DMS79 (cell line): ENCODE measurements around the gene NQO2.
A peak's percentile ranks its signal among the peaks of the same experiment; 100 is the strongest.

Experiments
- DNase-seq: peaks from one replicate; lab custom pipeline; 2025; lab: John Stamatoyannopoulos, UW

Gene NQO2

GRCh38 chr6:2999618-3000557, at the start of gene NQO2:
NQO2 (plus strand) TSS chr6:2999894; CDS start chr6:3006553, 6,659 bp downstream.
- peak; percentile 35 for DNase-seq

DNA sequence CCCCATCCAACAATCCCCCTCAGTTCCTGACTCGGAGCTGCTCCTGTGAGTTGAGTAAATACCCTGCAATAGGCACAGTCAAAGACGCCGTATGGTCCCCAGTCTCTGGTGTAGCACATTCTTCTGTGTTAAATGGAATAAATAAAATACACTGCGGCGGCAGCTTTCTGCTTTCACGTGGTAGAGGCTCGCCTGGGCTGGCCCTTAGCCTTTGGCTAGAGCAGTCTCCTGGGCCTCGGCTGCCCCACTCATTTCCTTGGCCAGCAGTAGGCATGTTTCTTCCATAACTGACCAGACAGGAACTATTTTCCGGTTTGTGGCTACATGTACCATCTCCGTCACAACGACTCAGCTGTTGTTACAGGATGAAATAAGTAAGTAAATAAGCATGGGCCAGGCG, 49.0 kb upstream of the NQO2 start:
- DNase-seq = no peak

GRCh38 chr6:2951728-2952127, 48.0 kb upstream of the NQO2 start:
- DNase-seq = no peak

- DNase-seq = no peak
Observed at GRCh38 chr6:2952557-2953095, 47.1 kb upstream of the NQO2 start.

DNA sequence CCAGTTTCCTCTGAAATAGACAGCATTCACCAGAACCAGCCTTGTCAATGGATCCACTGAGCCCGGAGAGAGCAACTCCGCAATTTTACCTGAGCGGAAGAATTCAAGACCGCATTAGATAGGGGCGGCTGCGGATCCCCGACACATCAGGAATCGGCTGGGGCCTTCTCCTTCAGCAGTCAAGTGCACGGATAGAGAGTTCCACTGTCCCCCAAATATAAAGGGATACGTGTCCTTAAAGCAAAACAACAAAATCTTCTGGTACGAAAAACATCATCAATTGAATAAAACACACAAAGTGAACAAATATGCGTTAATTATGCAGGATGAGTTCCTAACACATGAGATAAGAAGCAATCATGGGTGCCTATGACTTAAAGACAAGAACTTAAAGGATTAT, 46.6 kb upstream of the NQO2 start:
- DNase-seq = no peak

DNA sequence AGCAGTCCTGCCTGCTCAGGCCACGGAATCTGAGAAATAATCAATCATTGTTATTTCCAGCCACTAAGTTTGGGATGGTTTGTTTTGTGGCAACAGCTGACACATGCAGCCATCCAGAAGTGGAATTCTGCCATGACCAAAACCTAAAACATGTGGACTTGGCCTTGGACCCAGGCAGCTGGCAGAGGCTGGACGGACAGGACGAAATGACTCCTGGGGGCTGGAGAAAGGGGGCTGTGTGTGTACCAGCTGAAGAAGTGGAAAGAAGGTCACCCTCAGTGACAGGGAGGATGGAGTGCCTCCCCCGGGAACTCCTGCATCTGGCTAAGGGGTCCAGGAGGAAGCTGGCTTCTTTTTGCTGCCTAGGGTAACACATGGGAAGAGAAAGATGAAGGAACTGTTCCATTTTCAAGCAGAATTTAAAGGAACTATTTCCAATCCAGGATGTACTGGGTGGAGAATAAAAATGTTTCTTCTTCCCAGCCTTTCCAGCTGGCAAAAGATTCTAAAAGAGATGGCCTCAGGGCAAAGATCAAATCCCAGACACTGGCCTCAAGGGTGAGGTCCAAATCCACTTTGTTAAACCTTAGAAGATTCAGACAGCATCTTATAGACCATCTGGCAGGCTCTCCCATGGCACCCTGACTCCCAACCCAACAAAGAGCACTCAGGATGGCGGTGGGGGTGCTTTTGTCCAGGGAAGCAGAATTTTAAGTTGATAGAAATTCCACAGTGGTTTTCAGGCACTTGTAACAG, 42.6 kb upstream of the NQO2 start:
- DNase-seq = no peak

DNA sequence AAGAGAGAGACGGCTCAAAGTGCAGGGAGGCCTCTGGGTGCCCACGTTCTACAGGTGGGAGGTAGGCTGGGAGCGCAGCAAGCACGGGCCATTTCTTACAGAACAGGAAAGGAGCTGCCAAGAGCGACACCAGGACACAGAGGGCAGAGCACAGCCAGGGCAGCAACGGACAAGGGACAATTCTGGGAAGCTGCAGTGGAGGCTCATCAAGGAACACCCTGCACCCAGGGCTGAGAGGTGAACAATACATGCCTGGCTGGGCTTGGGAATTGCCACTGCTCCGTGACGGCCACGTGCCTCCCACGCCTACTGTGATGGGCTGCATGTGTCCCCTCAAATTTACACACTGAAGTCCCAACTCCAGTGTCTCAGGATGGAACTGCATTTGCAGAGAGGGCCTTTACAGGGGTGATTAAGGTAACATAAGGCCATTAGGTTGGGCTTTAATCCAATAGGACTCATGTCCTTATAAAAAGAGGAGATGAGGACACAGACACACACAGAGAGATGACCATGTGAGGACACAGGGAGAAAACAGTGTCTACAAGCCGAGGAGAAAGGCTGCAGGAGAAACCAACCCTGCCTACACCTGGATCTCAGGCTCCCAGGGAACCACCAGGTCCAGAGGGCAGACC, 41.9 kb upstream of the NQO2 start:
- DNase-seq = no peak

- DNase-seq = no peak
Observed at GRCh38 chr6:2958331-2958711, 41.4 kb upstream of the NQO2 start.

- no peak for DNase-seq
Observed at GRCh38 chr6:2958776-2959175, 40.9 kb upstream of the NQO2 start.

GRCh38 chr6:2959909-2960719, 39.6 kb upstream of the NQO2 start:
- no peak for DNase-seq

DNA sequence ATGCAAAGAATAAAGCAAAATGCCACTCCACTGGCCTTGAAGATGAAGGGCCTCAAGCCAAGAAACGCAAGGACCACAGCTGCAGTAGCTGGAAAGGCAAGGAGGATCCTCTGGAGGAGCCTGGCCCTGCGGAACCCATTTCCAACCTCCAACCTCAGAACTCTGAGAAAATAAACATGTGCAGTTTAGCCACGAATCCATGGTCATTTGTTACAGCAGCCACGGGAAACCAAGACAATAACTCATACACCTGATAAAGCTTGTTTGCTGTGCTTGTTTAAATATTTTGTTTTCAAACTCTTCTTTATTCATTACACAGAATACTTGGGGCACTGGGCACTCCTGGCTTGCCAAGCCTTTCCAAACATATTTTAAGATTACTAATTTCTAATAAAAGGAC, 38.8 kb upstream of the NQO2 start:
- DNase-seq = no peak

- DNase-seq = no peak
Observed at GRCh38 chr6:2961506-2961905, 38.2 kb upstream of the NQO2 start.

DNA sequence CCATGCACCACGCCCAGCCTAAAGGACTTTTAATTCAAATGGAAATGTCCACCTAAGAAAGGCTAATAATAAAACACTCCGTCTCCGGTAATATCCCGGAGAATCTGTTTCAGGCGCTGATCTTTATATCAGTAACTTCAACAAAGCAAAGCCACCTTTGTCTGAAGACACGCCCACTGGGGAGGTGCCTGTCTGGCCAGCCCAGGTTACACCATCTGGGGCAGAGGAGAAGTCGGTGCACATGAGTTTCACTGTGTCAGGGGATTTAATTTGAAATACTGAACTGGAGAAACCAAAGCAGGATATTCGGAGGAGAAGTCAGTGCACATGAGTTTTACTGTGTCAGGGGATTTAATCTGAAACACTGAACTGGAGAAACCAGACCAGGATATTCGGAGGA, 37.7 kb upstream of the NQO2 start:
- DNase-seq = no peak

- DNase-seq = no peak
Observed at GRCh38 chr6:2962636-2963035, 37.1 kb upstream of the NQO2 start.

- no peak for DNase-seq
Observed at GRCh38 chr6:2963756-2964155, 35.9 kb upstream of the NQO2 start.

- no peak for DNase-seq
Observed at GRCh38 chr6:2964793-2965505, 34.7 kb upstream of the NQO2 start.

DNA sequence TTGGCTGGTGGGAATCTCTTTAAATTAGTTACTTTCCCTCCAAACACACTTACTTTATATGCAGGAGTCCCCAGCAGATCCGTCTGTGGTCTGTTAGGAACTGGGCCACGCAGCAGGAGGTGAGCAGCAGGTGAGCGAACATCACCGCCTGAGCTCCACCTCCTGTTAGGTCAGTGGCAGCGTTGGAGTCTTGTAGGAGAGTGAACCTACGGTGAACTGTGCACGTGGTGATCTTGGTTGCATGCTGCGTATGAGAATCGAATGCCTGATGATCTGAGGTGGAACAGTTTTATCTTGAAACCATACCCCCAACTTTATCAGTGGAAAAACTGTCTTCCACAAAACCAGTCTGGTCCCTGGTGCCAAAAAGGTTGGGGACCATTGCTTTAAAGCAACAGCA, 33.3 kb upstream of the NQO2 start:
- DNase-seq = no peak

GRCh38 chr6:2967936-2968335, 31.8 kb upstream of the NQO2 start:
- DNase-seq = no peak

DNA sequence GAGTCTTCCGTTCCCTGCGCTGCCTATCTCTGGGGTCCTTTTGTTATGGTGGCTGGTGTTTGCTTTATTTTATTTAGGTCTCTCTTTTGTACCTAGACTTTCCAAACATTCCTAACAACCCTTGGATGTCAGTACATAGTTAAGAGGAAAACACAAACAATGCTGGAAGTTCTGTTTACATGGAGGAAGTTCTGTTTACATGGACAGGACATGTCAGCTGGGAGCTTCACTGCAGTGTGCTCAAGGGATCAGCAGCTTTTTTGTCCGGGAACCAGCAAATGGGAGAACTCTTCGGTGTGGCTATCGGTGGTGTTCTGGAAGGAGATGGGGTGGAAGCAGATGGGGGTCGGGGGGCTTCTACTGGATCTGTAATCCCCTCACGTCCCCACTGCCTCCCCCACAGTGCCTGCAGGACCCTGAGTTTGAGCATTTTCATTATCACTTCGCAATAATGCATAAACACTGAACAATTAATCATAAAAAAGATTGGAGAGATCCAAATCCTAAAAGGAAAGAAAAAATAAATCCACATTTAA, 31.0 kb upstream of the NQO2 start:
- no peak for DNase-seq

DNA sequence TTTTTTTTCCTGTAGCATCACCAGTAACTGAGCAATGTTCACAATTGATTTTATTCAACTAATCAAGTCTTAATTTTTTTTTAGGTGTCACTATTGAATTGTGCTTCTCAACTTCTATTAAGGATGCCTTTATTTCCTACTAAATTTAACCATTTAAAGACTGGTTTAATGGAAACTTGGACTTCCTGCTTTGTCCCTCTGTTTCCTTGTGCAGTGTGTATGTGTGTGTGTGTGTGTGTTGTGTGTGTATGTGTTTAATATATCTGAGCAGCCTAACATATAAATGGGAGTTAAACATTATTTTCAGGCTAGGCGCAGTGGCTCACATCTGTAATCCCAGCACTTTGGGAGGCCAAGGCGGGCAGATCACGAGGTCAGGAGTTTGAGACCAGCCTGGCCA, 30.1 kb upstream of the NQO2 start:
- DNase-seq = no peak
